ENCODE data around the gene SLC31A1. TPM values are rescaled to one million over a fixed set of nuclear protein-coding genes. Genes with fewer than 3 reads are reported as not detected.

The SLC31A1 gene
- total and polyA plus RNA-seq, 2 donors (not counting 1 experiment from before 2014, with no cell fraction given) = 1.1 to 3.2 TPM

- no peaks in the 10 kb centered on the region for H3K9me3 Mint-ChIP-seq (ENCODE audit: insufficient read depth)
- no peak overlapping the region for H3K27ac ChIP-seq (ENCODE audit: low read length in 2 of 2)
- H3K36me3 ChIP-seq (replicated peaks in 1 of 2; ENCODE audit: control extremely low read depth in 1 of 2, control insufficient read depth in 1 of 2, extremely low read depth in 1 of 2, insufficient read depth in 2 of 2, low read length in 1 of 2) = no peaks in the 10 kb centered on the region
- no peaks in the 10 kb centered on the region for H3K79me2 ChIP-seq (ENCODE audit: control insufficient read depth, insufficient read depth, low read length)
- no peaks in the 10 kb centered on the region for H3K9me3 ChIP-seq (ENCODE audit: control extremely low read depth in 1 of 3, control insufficient read depth in 2 of 3, insufficient read depth in 1 of 3, low read length in 2 of 3)
- ChIA-PET POLR2A (no interaction called here), CTCF (interaction anchor here (1.2 kb wide), 1 partner anchor 12 kb away, joined by 4 read pairs; no protein-coding TSS in a partner anchor)
- WGBS (ENCODE audit: insufficient coverage) = 100% methylated on average over 1 of the region's 2 CpGs
- peaks cover 6% of the 10 kb centered on the region for H3K4me1 Mint-ChIP-seq
- no peak overlapping the region for H3K4me3 ChIP-seq (ENCODE audit: control extremely low read depth in 1 of 5, extremely low read depth in 1 of 5, insufficient read depth in 1 of 5, low read depth in 2 of 5, low read length in 4 of 5)
- no peak overlapping the region for H3K27ac Mint-ChIP-seq
- no peak overlapping the region for H3K4me3 Mint-ChIP-seq
- no peaks in the 10 kb centered on the region for H4K20me1 ChIP-seq (ENCODE audit: control insufficient read depth, insufficient read depth, low read length, poor library complexity, severe bottlenecking)
- TF ChIP-seq CTCF (IDR thresholded peaks at IDR 0.05) (no peak), EZH2 (IDR thresholded peaks at IDR 0.05; ENCODE audit: borderline replicate concordance, insufficient read depth, low read depth, low read length, poor library complexity, severe bottlenecking) (no peak)
- ATAC-seq (ENCODE audit: low read depth) (no peak), DNase-seq (no peak)
- no peaks in the 10 kb centered on the region for H3K27me3 Mint-ChIP-seq
- H3K9ac ChIP-seq (ENCODE audit: low read length) = no peak overlapping the region
- H2AFZ ChIP-seq (ENCODE audit: insufficient read depth, low read depth, low read length, poor library complexity, severe bottlenecking) = no peak overlapping the region
- no peaks in the 10 kb centered on the region for H3K27me3 ChIP-seq (replicated peaks in 1 of 4; ENCODE audit: control extremely low read depth in 1 of 4, control insufficient read depth in 3 of 4, insufficient read depth in 4 of 4, low read length in 3 of 4)
- intact Hi-C loops (cut with micrococcal nuclease) = no loop called here
- no peak overlapping the region for H3K4me2 ChIP-seq (replicated peaks; ENCODE audit: low read depth, low read length, poor library complexity, severe bottlenecking)
- H3K4me1 ChIP-seq (ENCODE audit: control insufficient read depth in 2 of 2, insufficient read depth in 2 of 2, low read length in 2 of 2) = no peaks in the 10 kb centered on the region
Measured at GRCh38 chr9:113244556-113244955, 23.2 kb downstream of the SLC31A1 start.

GRCh38 chr9:113245894-113246293 is 24.6 kb downstream of the SLC31A1 start:
- Mint-ChIP-seq H3K4me1 (peaks cover 6% of the 10 kb centered on the region), H3K4me3 (no peak overlapping the region), H3K9me3 (ENCODE audit: insufficient read depth) (peaks cover 3% of the 10 kb centered on the region), H3K27me3 (no peaks in the 10 kb centered on the region), H3K27ac (no peak overlapping the region)
- intact Hi-C loops (cut with micrococcal nuclease) = no loop called here
- 66% methylated on average over 4 of the region's 4 CpGs for WGBS (ENCODE audit: insufficient coverage)
- Histone ChIP-seq H3K9me3 (ENCODE audit: control extremely low read depth in 1 of 3, control insufficient read depth in 2 of 3, insufficient read depth in 1 of 3, low read length in 2 of 3) (peaks cover 0 to 3% (median 0%) of the 10 kb centered on the region in 3 donors), H3K27me3 (replicated peaks in 1 of 4; ENCODE audit: control extremely low read depth in 1 of 4, control insufficient read depth in 3 of 4, insufficient read depth in 4 of 4, low read length in 3 of 4) (no peaks in the 10 kb centered on the region), H3K9ac (ENCODE audit: low read length) (no peak overlapping the region), H3K36me3 (replicated peaks in 1 of 2; ENCODE audit: control extremely low read depth in 1 of 2, control insufficient read depth in 1 of 2, extremely low read depth in 1 of 2, insufficient read depth in 2 of 2, low read length in 1 of 2) (no peaks in the 10 kb centered on the region), H3K4me2 (replicated peaks; ENCODE audit: low read depth, low read length, poor library complexity, severe bottlenecking) (no peak overlapping the region), H4K20me1 (ENCODE audit: control insufficient read depth, insufficient read depth, low read length, poor library complexity, severe bottlenecking) (no peaks in the 10 kb centered on the region), H3K27ac (ENCODE audit: low read length in 2 of 2) (no peak overlapping the region), H3K79me2 (ENCODE audit: control insufficient read depth, insufficient read depth, low read length) (no peaks in the 10 kb centered on the region), H2AFZ (ENCODE audit: insufficient read depth, low read depth, low read length, poor library complexity, severe bottlenecking) (no peak overlapping the region), H3K4me1 (ENCODE audit: control insufficient read depth in 2 of 2, insufficient read depth in 2 of 2, low read length in 2 of 2) (no peaks in the 10 kb centered on the region), H3K4me3 (ENCODE audit: control extremely low read depth in 1 of 5, extremely low read depth in 1 of 5, insufficient read depth in 1 of 5, low read depth in 2 of 5, low read length in 4 of 5) (no peak overlapping the region)
- ATAC-seq (ENCODE audit: low read depth) = no peak
- TF ChIP-seq CTCF (IDR thresholded peaks at IDR 0.05) (no peak), EZH2 (IDR thresholded peaks at IDR 0.05; ENCODE audit: borderline replicate concordance, insufficient read depth, low read depth, low read length, poor library complexity, severe bottlenecking) (no peak)
- ChIA-PET POLR2A (no interaction called here), CTCF (no interaction called here)
- no peak for DNase-seq

Measured in B cell (primary cell).